ENCODE results near the gene MAST3. TPM values are rescaled to one million over a fixed set of nuclear protein-coding genes. Genes with fewer than 3 reads are reported as not detected.

MAST3 gene
- total and polyA plus RNA-seq, 2 of the 8 experiments (the other 6 are each of a cell fraction or from before 2014, with no cell fraction given), result 3.4 to 9.0 TPM

GRCh38 chr19:18100710-18101109, 3.1 kb downstream of the MAST3 start (continued):
- no peak for TF ChIP-seq CEBPB (IDR thresholded peaks at IDR 0.05; ENCODE audit: low read depth, low read length)
- no peak for TF ChIP-seq BCL11A (IDR thresholded peaks at IDR 0.05; ENCODE audit: low read depth in 2 of 2, low read length in 2 of 2)
- TF ChIP-seq, protein P1, sequence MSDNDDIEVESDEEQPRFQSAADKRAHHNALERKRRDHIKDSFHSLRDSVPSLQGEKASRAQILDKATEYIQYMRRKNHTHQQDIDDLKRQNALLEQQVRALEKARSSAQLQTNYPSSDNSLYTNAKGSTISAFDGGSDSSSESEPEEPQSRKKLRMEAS (IDR thresholded peaks at IDR 0.05), result peak; percentile 52
- no peak for TF ChIP-seq SP4 (IDR thresholded peaks at IDR 0.05; ENCODE audit: low read length)
- TF ChIP-seq SUZ12 (IDR thresholded peaks at IDR 0.05; ENCODE audit: low read length), result no peak
- TF ChIP-seq YY1 (IDR thresholded peaks at IDR 0.05; ENCODE audit: low read depth, low read length), result no peak
- no peak for TF ChIP-seq ASH2L (IDR thresholded peaks at IDR 0.05; ENCODE audit: low read length)
- no peak for TF ChIP-seq KDM5A (IDR thresholded peaks at IDR 0.05; ENCODE audit: low read length)
- no peak for TF ChIP-seq HDAC2 (IDR thresholded peaks at IDR 0.05; ENCODE audit: borderline replicate concordance in 1 of 2, low read depth in 2 of 2, low read length in 2 of 2)
- no peak for TF ChIP-seq ATF2 (IDR thresholded peaks at IDR 0.05; ENCODE audit: low read length)
- no peak for TF ChIP-seq CBX8 (IDR thresholded peaks at IDR 0.05; ENCODE audit: borderline replicate concordance, low read depth, low read length)
- TF ChIP-seq ATF3 (IDR thresholded peaks at IDR 0.05; ENCODE audit: insufficient read depth, low read depth, low read length), result no peak
- no peak for TF ChIP-seq NRF1 (IDR thresholded peaks at IDR 0.05; ENCODE audit: low read depth, low read length)
- no peak for TF ChIP-seq NANOG (IDR thresholded peaks at IDR 0.05; ENCODE audit: insufficient read depth, low read depth, low read length, poor library complexity, severe bottlenecking)
- TF ChIP-seq BRCA1 (IDR thresholded peaks at IDR 0.05; ENCODE audit: low read depth, low read length), result no peak
- TF ChIP-seq EGR1 (IDR thresholded peaks at IDR 0.05; ENCODE audit: borderline replicate concordance, low read depth, low read length), result no peak
- no peak for TF ChIP-seq GTF2F1 (IDR thresholded peaks at IDR 0.05; ENCODE audit: borderline replicate concordance, low read depth, low read length)
- TF ChIP-seq EP300 (IDR thresholded peaks at IDR 0.05; ENCODE audit: borderline replicate concordance in 1 of 2, low read depth in 2 of 2, low read length in 2 of 2), result no peak
- peak; percentile 90 for TF ChIP-seq SP1 (IDR thresholded peaks at IDR 0.05; ENCODE audit: low read depth, low read length)
- no peak for TF ChIP-seq POU5F1 (IDR thresholded peaks at IDR 0.05; ENCODE audit: low read depth, low read length)
- no peak for TF ChIP-seq CTBP2 (IDR thresholded peaks at IDR 0.05; ENCODE audit: borderline replicate concordance, insufficient read depth, insufficient read length, low read length)
- no peak for TF ChIP-seq POLR2AphosphoS5 (IDR thresholded peaks at IDR 0.05; ENCODE audit: low read depth, low read length)
- 0 out of 2 replicates have a peak, but pooled peaks have one; percentile 10 for TF ChIP-seq CREB1 (IDR thresholded peaks at IDR 0.05)
- no peak for TF ChIP-seq SAP30 (IDR thresholded peaks at IDR 0.05; ENCODE audit: insufficient read depth, insufficient replicate concordance, low read length)

All from H1 (cell line).